K562 (cell line): ENCODE measurements around the gene SCN7A. TPM values are rescaled to one million over a fixed set of nuclear protein-coding genes. Genes with fewer than 3 reads are reported as not detected.

Experiments used
- ATAC-seq: fragments of 200-7000 bp; cut with Tn5 transposase; 3 replicates; pipeline ENCODE4 v1.9.1; 2020; ENCODE audit warnings: moderate library complexity
- BruUV-seq: library from RNA; stranded (reverse); fragments of 400-500 nt; replicated peaks from 2 replicates; lab custom pipeline; 2021; lab: Mats Ljungman, UMichigan
- CTCF ChIA-PET: fragments of 300-600 bp; formaldehyde crosslinking; extraction: SDS; loops from one replicate; lab custom pipeline; 2021; ENCODE audit warnings: low intra/inter-chr PET ratio; lab: Yijun Ruan, JAX
- POLR2A ChIA-PET: fragments of 300-600, 350-650 bp; sonication (Branson Sonifier 250); formaldehyde crosslinking; extraction: SDS; loops from one replicate; lab custom pipeline; 2021; ENCODE audit warnings: antibody characterized with exemption, inconsistent platforms; lab: Yijun Ruan, JAX
- DNase-seq, 4 experiments: peaks; one replicate each; pipeline versions ENCODE4 v3.0.0 to v3.0.0-alpha.2; 2011 to 2018; ENCODE audit warnings: low spot score in 3 of 4, mixed read lengths in 3 of 4; ENCODE audit errors: extremely low read depth in 1 of 4
- FAIRE-seq: peaks from 2 replicates; lab custom pipeline; 2011; peaks lifted over from hg19 to GRCh38; lab: Jason Lieb, UNC
- H2AFZ ChIP-seq: 2 replicates; pipeline ENCODE4 v1.6.0; 2011; ENCODE audit warnings: low read depth, low read length, control low read depth, inconsistent platforms
- H3K27ac ChIP-seq: fragments of 200-600 bp; 3 replicates; pipeline ENCODE4 v1.8.0; 2011; ENCODE audit warnings: low read depth, mild to moderate bottlenecking, control low read depth, inconsistent platforms, low read length, moderate library complexity, mixed read lengths; ENCODE audit errors: extremely low read depth
- H3K27me3 ChIP-seq, 2 experiments: fragments of 300-600 bp in 1 of 2; 2 replicates in 1 of 2; 3 replicates in 1 of 2; pipeline versions ENCODE4 v1.6.0 to v1.8.0; 2011; ENCODE audit warnings: inconsistent platforms in 2 of 2, low read length in 2 of 2, mild to moderate bottlenecking in 1 of 2, mixed read lengths in 1 of 2, moderate library complexity in 1 of 2; ENCODE audit not compliant: control insufficient read depth in 2 of 2, insufficient read depth in 2 of 2
- H3K36me3 ChIP-seq: fragments of 300-600 bp; 3 replicates; pipeline ENCODE4 v1.8.0; 2011; ENCODE audit warnings: mild to moderate bottlenecking, low read length, inconsistent platforms; ENCODE audit not compliant: control insufficient read depth, insufficient read depth
- H3K4me1 ChIP-seq, 2 experiments: fragments of 200-600 bp in 1 of 2; replicated peaks in 1 of 2; 2 replicates in 1 of 2; 3 replicates in 1 of 2; pipeline versions ENCODE4 v1.5.1 to v1.8.0; 2011; ENCODE audit warnings: inconsistent platforms in 2 of 2, low read length in 2 of 2, mild to moderate bottlenecking in 1 of 2, mixed read lengths in 1 of 2, moderate library complexity in 1 of 2; ENCODE audit not compliant: control insufficient read depth in 2 of 2, insufficient read depth in 2 of 2
- H3K4me2 ChIP-seq: 2 replicates; pipeline ENCODE4 v1.6.1; 2011; ENCODE audit warnings: low read length, control low read depth, inconsistent platforms, mixed read lengths; ENCODE audit not compliant: insufficient read depth
- H3K4me3 ChIP-seq: fragments of 200-600 bp; sonication (generic), shearing (Covaris generic); 2 replicates; pipeline ENCODE4 v1.5.1; 2016; ENCODE audit warnings: control low read depth, inconsistent platforms
- H3K79me2 ChIP-seq: fragments of 200-600 bp; 3 replicates; pipeline ENCODE4 v1.8.0; 2011; ENCODE audit warnings: low read length, inconsistent platforms; ENCODE audit not compliant: control insufficient read depth, insufficient read depth
- H3K9ac ChIP-seq, 2 experiments: 2 replicates each; pipeline versions ENCODE4 v1.6.0 to v1.6.1; 2011; ENCODE audit warnings: low read depth in 2 of 2, low read length in 2 of 2, control low read depth in 1 of 2, inconsistent platforms in 1 of 2, mild to moderate bottlenecking in 1 of 2, mixed read lengths in 1 of 2; ENCODE audit not compliant: insufficient read depth in 1 of 2
- H3K9me1 ChIP-seq: one replicate; pipeline ENCODE4 v1.6.0; 2011; ENCODE audit warnings: inconsistent platforms, mild to moderate bottlenecking, low read length, moderate library complexity; ENCODE audit not compliant: control insufficient read depth, insufficient read depth
- H3K9me3 ChIP-seq: replicated peaks from 2 replicates; pipeline ENCODE4 v1.5.1; 2011; ENCODE audit warnings: low read depth, low read length, inconsistent platforms; ENCODE audit not compliant: control insufficient read depth, insufficient read depth
- H4K20me1 ChIP-seq: replicated peaks from 2 replicates; pipeline ENCODE4 v1.6.1; 2011; ENCODE audit warnings: low read length, inconsistent platforms, mixed read lengths; ENCODE audit not compliant: control insufficient read depth, insufficient read depth
- NR2C2 ChIP-seq, 2 experiments: fragments of 200-800 bp in 1 of 2; sonication (Bioruptor generic) in 1 of 2; sonication (generic) in 1 of 2; formaldehyde crosslinking in 1 of 2; IDR thresholded peaks; 2 replicates each; pipeline versions ENCODE4 v1.6.1 to v1.8.0; 2016 to 2022; ENCODE audit warnings: mild to moderate bottlenecking in 1 of 2, missing compliant biosample characterization in 1 of 2, missing genetic modification characterization in 1 of 2, missing genetic modification reagents in 1 of 2
- STAT5B ChIP-seq: fragments of 250-450 bp; sonication (Bioruptor Pico); IDR thresholded peaks from 2 replicates; pipeline ENCODE4 v1.8.0; 2021; ENCODE audit warnings: mild to moderate bottlenecking, inconsistent platforms
- TCF7L2 ChIP-seq: fragments of 150-350 bp; IDR thresholded peaks from 2 replicates; pipeline ENCODE4 v1.6.1; 2016; ENCODE audit warnings: low read depth, mild to moderate bottlenecking, low read length, moderate library complexity
- ZNF174 ChIP-seq: fragments of 250-450 bp; sonication (Bioruptor Pico); IDR thresholded peaks from 2 replicates; pipeline ENCODE4 v1.4.0; 2020; ENCODE audit warnings: mild to moderate bottlenecking
- ZNF740 ChIP-seq, 3 experiments: fragments of 200-800 bp in 1 of 3; sonication (Bioruptor generic) in 1 of 3; sonication (generic) in 1 of 3; formaldehyde crosslinking in 1 of 3; IDR thresholded peaks; 2 replicates each; pipeline versions ENCODE4 v1.6.1 to v1.8.0; 2016 to 2022; ENCODE audit warnings: mild to moderate bottlenecking in 2 of 3, missing compliant biosample characterization in 2 of 3, missing genetic modification characterization in 2 of 3, missing genetic modification reagents in 1 of 3
- ZNF764 ChIP-seq: fragments of 250-450 bp; sonication (Bioruptor Pico); IDR thresholded peaks from 2 replicates; pipeline ENCODE4 v1.4.0; 2020; ENCODE audit warnings: low read depth, mild to moderate bottlenecking, moderate library complexity
- WGBS: fragments of 100-300 bp; shearing (Covaris generic); methylation state at CpG from one replicate; pipeline ENCODE4 v1.1.6; 2016; ENCODE audit warnings: low coverage, mixed read lengths; ENCODE audit not compliant: insufficient coverage; ENCODE audit errors: missing lambda C conversion rate; 5-methylcytosine and 5-hydroxymethylcytosine counted together
- in situ Hi-C: fragments of 300-500 bp; cut with MboI; formaldehyde crosslinking; loops from 4 replicates; pipeline ENCODE4 v1.15.0; 2018; ENCODE audit warnings: inconsistent platforms, mixed read lengths
- intact Hi-C: fragments of 100-400 bp; cut with micrococcal nuclease; formaldehyde crosslinking; loops from 2 replicates; pipeline ENCODE4 v1.14.2; 2022
- polyA plus RNA-seq, 8 experiments: library from polyadenylated mRNA; depleted of rRNA in 4 of 8; stranded (reverse) in 5 of 8; unstranded in 3 of 8; fragments of >200 nt; fragmentation: Nextera tagmentation in 2 of 8; fragmentation: Illumina TruSeq in 1 of 8; extraction: Ambion mirVana in 2 of 8; extraction: Trizol in 1 of 8; gene quantifications; 2 replicates each; pipeline versions ENCODE4 v1.2.1 to v1.2.3, GENCODE V29; 2011 to 2014; ENCODE audit warnings: inconsistent platforms in 1 of 8, missing spikeins in 1 of 8
- total RNA-seq, 7 experiments: library from RNA; depleted of rRNA in 6 of 7; stranded (reverse); fragments of >200 nt in 6 of 7; fragmentation: Illumina TruSeq in 2 of 7; extraction: Trizol in 2 of 7; gene quantifications; 2 replicates each; pipeline versions ENCODE4 v1.2.1 to v1.2.3, GENCODE V29; 2011 to 2021; ENCODE audit warnings: low replicate concordance in 1 of 7
- TF ChIP-seq, protein P1 (sequence below): fragments of 250-450 bp; sonication (Bioruptor Pico); IDR thresholded peaks from 2 replicates; pipeline ENCODE4 v1.9.0; 2021; ENCODE audit warnings: mild to moderate bottlenecking, inconsistent platforms
- TF ChIP-seq, protein P2 (sequence below): fragments of 200-800 bp; sonication (Bioruptor generic); IDR thresholded peaks from 2 replicates; pipeline ENCODE4 v1.6.1; 2017; ENCODE audit warnings: missing genetic modification characterization, missing compliant biosample characterization

SCN7A gene
- total and polyA plus RNA-seq, 9 of the 15 experiments (the other 6 are each of a cell fraction or from before 2014, with no cell fraction given), result under 0.01 to 0.05 (median 0.03) TPM; not detected in 3

DNA sequence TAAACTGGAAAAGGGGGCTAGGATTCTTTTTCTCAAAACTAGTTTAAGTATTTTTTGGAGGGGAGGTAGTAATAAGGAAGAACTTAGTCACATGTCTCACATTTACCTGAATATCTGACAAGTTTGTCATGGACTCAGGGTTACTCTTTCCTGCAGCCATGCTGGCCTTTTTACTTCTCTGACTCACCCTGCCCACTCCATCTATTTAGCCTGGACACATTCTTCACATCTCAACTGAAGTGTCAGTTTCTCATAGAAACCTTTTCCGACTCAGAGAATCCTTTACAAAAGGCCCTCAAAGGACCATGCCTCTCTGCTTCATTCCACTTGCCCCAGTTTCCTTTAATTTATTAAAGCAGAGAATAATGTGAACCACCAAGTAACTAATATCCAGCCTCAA, 42.6 kb downstream of the SCN7A start:
- DNase-seq, result no peak
- Histone ChIP-seq H3K9ac (no peak overlapping the region), H3K79me2 (no peaks in the 10 kb centered on the region), H3K27me3 (no peaks in the 10 kb centered on the region), H3K36me3 (no peaks in the 10 kb centered on the region), H3K9me3 (no peaks in the 10 kb centered on the region), H3K4me1 (no peaks in the 10 kb centered on the region), H3K27ac (no peak overlapping the region), H2AFZ (no peak overlapping the region), H4K20me1 (no peaks in the 10 kb centered on the region), H3K4me2 (no peak overlapping the region), H3K4me3 (no peak overlapping the region), H3K9me1 (no peaks in the 10 kb centered on the region)
- ChIA-PET POLR2A (no interaction called here), CTCF (no interaction called here)
- BruUV-seq, result no TSS peak
- TF ChIP-seq NR2C2 (CRISPR knock-in tag; IDR thresholded peaks at IDR 0.05) (no peak), NR2C2 (tag; IDR thresholded peaks at IDR 0.05) (no peak), ZNF764 (CRISPR knock-in tag) (no peak), STAT5B (CRISPR knock-in tag) (no peak), ZNF740 (CRISPR knock-in tag; IDR thresholded peaks at IDR 0.05) (no peak), ZNF740 (tag; IDR thresholded peaks at IDR 0.05) (no peak), TCF7L2 (no peak), ZNF174 (CRISPR knock-in tag) (no peak)
- TF ChIP-seq, protein P1, sequence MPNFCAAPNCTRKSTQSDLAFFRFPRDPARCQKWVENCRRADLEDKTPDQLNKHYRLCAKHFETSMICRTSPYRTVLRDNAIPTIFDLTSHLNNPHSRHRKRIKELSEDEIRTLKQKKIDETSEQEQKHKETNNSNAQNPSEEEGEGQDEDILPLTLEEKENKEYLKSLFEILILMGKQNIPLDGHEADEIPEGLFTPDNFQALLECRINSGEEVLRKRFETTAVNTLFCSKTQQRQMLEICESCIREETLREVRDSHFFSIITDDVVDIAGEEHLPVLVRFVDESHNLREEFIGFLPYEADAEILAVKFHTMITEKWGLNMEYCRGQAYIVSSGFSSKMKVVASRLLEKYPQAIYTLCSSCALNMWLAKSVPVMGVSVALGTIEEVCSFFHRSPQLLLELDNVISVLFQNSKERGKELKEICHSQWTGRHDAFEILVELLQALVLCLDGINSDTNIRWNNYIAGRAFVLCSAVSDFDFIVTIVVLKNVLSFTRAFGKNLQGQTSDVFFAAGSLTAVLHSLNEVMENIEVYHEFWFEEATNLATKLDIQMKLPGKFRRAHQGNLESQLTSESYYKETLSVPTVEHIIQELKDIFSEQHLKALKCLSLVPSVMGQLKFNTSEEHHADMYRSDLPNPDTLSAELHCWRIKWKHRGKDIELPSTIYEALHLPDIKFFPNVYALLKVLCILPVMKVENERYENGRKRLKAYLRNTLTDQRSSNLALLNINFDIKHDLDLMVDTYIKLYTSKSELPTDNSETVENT, result no peak
- TF ChIP-seq, protein P2, sequence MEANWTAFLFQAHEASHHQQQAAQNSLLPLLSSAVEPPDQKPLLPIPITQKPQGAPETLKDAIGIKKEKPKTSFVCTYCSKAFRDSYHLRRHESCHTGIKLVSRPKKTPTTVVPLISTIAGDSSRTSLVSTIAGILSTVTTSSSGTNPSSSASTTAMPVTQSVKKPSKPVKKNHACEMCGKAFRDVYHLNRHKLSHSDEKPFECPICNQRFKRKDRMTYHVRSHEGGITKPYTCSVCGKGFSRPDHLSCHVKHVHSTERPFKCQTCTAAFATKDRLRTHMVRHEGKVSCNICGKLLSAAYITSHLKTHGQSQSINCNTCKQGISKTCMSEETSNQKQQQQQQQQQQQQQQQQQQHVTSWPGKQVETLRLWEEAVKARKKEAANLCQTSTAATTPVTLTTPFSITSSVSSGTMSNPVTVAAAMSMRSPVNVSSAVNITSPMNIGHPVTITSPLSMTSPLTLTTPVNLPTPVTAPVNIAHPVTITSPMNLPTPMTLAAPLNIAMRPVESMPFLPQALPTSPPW (CRISPR knock-in tag), result no peak
- in situ Hi-C loops, result no loop called here
- ATAC-seq, result no peak
- 0% methylated on average over 1 of the region's 1 CpG for WGBS
- intact Hi-C loops, result no loop called here
- no peak for FAIRE-seq
